Measurements from ENCODE around the gene FOXJ3.

The FOXJ3 gene

DNA sequence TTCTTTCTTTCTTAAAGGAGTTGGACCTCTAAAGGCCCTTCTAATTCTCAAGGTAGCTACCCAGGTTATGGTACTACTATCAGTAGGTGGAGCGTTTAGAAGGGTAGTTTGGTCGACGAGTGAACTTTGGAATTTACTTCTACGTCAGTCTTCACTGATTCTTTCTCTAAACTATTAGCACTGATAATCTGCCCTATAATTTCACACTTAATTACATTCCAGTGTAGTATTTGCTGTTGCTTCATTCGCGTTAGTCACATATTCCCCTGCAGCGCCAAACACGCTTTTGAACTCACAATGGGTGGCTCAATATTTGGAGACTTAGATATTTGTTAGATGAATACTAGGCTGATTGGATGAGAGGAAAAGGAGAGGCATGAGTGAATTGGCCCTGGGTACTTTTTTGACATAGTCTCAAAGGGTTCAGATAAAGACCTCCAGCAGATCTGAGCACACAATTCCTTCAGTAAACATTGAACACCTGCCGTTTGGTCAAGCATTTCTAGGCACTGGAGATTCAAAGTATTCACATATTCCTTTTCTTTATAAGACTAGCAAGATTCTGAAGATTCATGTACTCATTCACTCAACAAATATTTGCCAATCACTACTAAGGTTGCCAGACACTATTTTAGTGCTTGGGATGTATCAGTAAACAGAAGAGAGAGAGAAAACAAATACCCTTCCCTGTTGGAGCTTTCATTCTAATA lies 929 bp upstream of the FOXJ3 start:
- TF ChIP-seq POLR2A (IDR thresholded peaks at IDR 0.05; ENCODE audit: low read depth, low read length) (no peak), PAX5 (IDR thresholded peaks at IDR 0.05; ENCODE audit: insufficient read depth, low read length, severe bottlenecking) (no peak), TAF1 (IDR thresholded peaks at IDR 0.05; ENCODE audit: low read depth, low read length) (no peak), POU2F2 (IDR thresholded peaks at IDR 0.05; ENCODE audit: low read depth, low read length) (no peak)
- FAIRE-seq: peak; percentile 56
- DNase-seq (ENCODE audit: insufficient read length, low spot score): no peak

DNA sequence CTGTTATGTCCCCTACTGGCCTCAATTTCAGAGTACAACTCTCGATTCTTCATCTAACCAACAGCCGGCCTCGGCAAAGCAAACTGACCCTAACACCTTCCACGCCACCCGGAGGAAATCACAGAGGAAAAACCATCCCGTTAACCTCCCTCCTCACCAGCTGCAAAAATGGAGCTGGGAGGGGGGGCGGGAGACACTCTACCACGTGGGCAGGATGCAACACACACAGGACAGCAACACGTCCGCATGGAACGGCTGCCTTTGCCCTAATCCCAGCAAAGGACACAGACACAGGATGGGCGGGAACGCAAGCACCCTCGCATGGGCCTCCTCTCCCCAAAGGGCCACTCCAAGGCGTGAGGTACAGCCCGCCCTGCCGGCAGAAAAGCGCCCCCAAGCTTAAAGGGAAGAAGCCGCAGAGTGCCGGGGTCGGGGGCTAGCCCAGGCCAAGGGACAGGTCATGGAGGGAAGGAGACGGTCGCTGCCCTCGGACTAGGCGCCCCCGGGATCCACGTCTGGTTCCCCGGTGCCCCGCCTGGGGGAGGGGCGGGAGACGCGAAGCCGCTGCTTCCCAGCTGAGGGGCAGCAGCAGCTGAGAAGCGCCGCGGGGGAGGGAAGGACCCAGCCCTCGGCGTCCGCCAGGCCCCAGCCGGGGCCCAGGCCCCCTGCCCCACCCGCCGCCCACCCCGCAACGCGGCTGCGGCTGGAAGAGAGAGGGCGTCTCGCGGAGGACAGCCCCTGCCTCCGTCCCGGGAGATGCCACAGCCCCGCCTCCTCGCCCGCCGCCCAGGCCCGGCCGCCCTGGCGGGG lies 590 bp downstream of the FOXJ3 start:
- DNase-seq (ENCODE audit: insufficient read length, low spot score): peak; percentile 29
- peak; percentile 41 for FAIRE-seq
- TF ChIP-seq POU2F2 (IDR thresholded peaks at IDR 0.05; ENCODE audit: low read depth, low read length) (no peak), POLR2A (IDR thresholded peaks at IDR 0.05; ENCODE audit: low read depth, low read length) (no peak)

DNA sequence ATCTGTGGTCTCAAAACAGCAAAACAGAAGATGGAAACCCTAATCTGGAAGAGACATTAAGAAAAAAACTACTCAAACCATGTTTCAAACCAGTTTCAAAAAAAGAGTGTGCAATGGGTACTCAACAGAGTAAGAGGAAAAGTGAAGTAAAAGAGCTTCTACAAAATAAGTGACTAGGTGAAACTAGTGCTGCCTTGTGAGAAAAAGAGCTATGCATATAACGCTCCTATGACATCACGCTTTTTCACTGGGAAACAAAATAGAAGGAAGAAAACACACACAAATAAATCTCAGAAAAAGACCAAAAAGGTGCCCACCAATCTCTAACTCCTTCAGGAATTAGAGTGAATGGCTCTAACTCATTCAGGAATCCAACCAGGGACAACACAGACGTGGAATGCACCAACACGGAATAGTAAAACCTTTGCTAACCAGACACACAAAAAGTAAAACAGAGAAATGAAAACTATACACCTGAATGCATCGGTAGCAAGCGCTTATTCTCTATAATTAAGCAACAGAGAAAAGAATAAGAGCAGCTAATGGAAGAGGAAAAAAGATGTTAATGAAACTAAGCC lies 1.3 kb downstream of the FOXJ3 start:
- FAIRE-seq (peak; percentile 75), DNase-seq (ENCODE audit: insufficient read length, low spot score) (no peak)
- TF ChIP-seq SPI1 (IDR thresholded peaks at IDR 0.05; ENCODE audit: low read depth, low read length) (no peak), PAX5 (IDR thresholded peaks at IDR 0.05; ENCODE audit: insufficient read depth, low read length, severe bottlenecking) (no peak), POU2F2 (IDR thresholded peaks at IDR 0.05; ENCODE audit: low read depth, low read length) (no peak), TAF1 (IDR thresholded peaks at IDR 0.05; ENCODE audit: low read depth, low read length) (no peak), POLR2AphosphoS5 (IDR thresholded peaks at IDR 0.05; ENCODE audit: low read depth, low read length) (no peak), POLR2A (IDR thresholded peaks at IDR 0.05; ENCODE audit: low read depth, low read length) (no peak)

DNA sequence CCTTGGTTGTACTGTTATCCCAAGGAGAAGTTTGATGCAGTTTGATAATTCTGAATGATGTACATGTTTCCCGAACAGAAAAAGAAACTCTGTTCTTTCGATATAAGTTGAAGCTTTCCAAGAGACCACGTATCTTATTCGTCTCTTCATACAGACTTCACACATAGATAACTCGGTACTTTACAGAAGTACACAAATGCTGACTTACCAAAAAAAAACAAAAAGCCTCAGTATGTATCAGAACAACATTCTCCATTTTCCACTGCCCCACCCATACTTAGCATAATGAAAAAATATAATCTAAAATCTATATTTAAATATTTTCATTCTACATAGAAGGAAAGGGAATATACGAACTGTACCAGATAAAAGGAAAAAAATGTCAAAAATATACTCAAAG lies 2.2 kb downstream of the FOXJ3 start:
- FAIRE-seq (no peak), DNase-seq (ENCODE audit: insufficient read length, low spot score) (no peak)
- TF ChIP-seq SPI1 (IDR thresholded peaks at IDR 0.05; ENCODE audit: low read depth, low read length) (no peak), TAF1 (IDR thresholded peaks at IDR 0.05; ENCODE audit: low read depth, low read length) (no peak), POLR2A (IDR thresholded peaks at IDR 0.05; ENCODE audit: low read depth, low read length) (no peak), PAX5 (IDR thresholded peaks at IDR 0.05; ENCODE audit: insufficient read depth, low read length, severe bottlenecking) (no peak), POLR2AphosphoS5 (IDR thresholded peaks at IDR 0.05; ENCODE audit: low read depth, low read length) (no peak), POU2F2 (IDR thresholded peaks at IDR 0.05; ENCODE audit: low read depth, low read length) (no peak)

DNA sequence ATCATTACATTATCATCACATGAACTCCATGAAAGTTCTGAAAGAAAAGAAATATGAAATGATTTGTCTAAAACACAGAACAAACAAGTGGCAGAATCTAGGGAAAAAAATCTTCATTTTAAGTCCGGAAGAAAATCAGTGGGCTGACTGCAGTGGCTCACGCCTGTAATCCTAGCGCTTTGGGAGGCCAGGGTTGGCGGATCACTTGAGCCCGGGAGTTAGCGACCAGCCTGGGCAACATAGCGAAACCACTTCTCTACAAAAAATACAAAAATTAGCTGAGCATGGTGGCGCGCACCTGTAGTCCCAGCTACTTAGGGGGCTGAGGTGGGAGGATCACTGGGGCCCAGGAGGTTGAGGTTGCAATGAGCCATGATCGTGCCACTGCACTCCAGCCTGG lies 4.8 kb downstream of the FOXJ3 start:
- FAIRE-seq (no peak), DNase-seq (ENCODE audit: insufficient read length, low spot score) (no peak)
- no peak for TF ChIP-seq TAF1 (IDR thresholded peaks at IDR 0.05; ENCODE audit: low read depth, low read length)
- no peak for TF ChIP-seq SPI1 (IDR thresholded peaks at IDR 0.05; ENCODE audit: low read depth, low read length)

DNA sequence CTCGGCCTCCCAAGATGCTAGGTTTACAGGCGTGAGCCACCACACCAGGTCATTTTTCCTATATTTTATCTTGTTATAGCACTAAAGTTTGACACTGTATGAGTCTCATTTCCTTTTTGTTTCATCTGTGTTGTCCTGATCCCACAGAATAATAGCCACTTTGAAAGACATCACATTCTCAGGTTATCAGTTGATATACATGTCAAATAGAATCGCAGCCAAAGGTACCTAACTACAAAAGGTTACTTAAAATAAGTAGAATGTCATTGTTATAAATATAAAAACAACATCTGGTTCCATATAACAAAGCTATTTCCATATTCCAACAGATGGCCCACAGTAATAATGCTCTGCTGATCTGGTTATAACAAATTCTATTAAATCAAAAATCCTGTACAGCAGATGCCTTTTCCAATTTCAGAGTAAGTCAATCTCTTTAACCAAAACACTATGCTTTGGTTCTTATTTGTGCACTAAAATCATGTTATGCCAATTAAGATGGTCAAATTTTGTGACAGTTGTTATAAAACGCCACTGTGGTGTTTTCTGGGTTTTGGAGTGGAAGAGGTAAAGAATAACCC lies 6.0 kb downstream of the FOXJ3 start:
- no peak for FAIRE-seq
- TF ChIP-seq POU2F2 (IDR thresholded peaks at IDR 0.05; ENCODE audit: low read depth, low read length) (no peak), PAX5 (IDR thresholded peaks at IDR 0.05; ENCODE audit: insufficient read depth, low read length, severe bottlenecking) (no peak), POLR2AphosphoS5 (IDR thresholded peaks at IDR 0.05; ENCODE audit: low read depth, low read length) (no peak), POLR2A (IDR thresholded peaks at IDR 0.05; ENCODE audit: low read depth, low read length) (no peak), SPI1 (IDR thresholded peaks at IDR 0.05; ENCODE audit: low read depth, low read length) (no peak), TAF1 (IDR thresholded peaks at IDR 0.05; ENCODE audit: low read depth, low read length) (no peak)
- no peak for DNase-seq (ENCODE audit: insufficient read length, low spot score)

DNA sequence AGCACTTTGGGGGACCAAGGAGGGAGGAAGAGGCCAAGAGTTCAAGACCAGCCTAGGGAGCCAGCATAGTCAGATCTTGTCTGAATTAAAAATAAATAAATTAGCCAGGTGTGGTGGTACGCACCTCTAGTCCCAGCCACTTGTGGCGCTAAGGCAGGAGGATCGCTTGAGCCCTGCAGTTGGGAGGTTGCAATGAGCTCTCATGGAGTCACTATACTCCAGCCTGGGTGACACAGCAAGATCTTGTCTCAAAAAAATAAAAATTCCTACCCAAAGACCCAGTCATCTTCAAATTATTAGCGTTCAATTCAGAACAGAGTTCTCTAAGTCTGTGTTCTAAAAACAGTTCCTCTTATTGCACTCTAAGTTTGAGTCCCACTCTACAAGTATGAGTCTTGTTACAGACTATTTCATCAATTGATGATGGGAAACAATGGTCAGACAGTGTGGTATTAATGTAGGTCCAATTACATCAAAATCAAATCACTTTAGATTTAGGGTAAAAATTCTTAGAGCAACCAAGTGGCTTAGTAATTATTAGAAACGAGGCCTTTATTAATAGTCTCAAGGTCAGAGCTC lies 6.9 kb downstream of the FOXJ3 start:
- no peak for DNase-seq (ENCODE audit: insufficient read length, low spot score)
- TF ChIP-seq TAF1 (IDR thresholded peaks at IDR 0.05; ENCODE audit: low read depth, low read length): no peak
- TF ChIP-seq POLR2A (IDR thresholded peaks at IDR 0.05; ENCODE audit: low read depth, low read length): no peak
- TF ChIP-seq SPI1 (IDR thresholded peaks at IDR 0.05; ENCODE audit: low read depth, low read length): peak; percentile 20; the same call in 1 of the 2 replicates
- TF ChIP-seq POU2F2 (IDR thresholded peaks at IDR 0.05; ENCODE audit: low read depth, low read length): no peak
- FAIRE-seq: no peak

DNA sequence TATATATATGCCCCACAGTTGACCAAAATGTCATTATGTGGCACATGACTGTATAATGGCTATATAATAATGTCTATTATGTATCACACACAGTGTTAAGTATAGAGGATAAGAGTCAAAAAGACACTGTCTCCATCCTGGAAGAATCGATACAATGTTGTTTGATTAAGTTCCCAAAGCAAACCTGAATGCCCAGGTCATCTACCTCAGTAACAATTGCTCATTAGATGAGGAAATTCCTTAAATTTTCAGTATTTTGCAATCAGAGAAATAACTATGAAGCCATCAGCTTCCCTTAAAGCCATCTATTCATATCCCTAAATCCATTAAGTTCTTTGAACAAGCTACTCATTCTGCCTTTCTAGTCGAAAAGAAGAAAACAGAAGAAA lies 10.0 kb downstream of the FOXJ3 start:
- DNase-seq (ENCODE audit: insufficient read length, low spot score) (no peak), FAIRE-seq (no peak)
- TF ChIP-seq POLR2A (IDR thresholded peaks at IDR 0.05; ENCODE audit: low read depth, low read length) (no peak), SPI1 (IDR thresholded peaks at IDR 0.05; ENCODE audit: low read depth, low read length) (no peak), TAF1 (IDR thresholded peaks at IDR 0.05; ENCODE audit: low read depth, low read length) (no peak), POU2F2 (IDR thresholded peaks at IDR 0.05; ENCODE audit: low read depth, low read length) (no peak), POLR2AphosphoS5 (IDR thresholded peaks at IDR 0.05; ENCODE audit: low read depth, low read length) (no peak), PAX5 (IDR thresholded peaks at IDR 0.05; ENCODE audit: insufficient read depth, low read length, severe bottlenecking) (no peak)

DNA sequence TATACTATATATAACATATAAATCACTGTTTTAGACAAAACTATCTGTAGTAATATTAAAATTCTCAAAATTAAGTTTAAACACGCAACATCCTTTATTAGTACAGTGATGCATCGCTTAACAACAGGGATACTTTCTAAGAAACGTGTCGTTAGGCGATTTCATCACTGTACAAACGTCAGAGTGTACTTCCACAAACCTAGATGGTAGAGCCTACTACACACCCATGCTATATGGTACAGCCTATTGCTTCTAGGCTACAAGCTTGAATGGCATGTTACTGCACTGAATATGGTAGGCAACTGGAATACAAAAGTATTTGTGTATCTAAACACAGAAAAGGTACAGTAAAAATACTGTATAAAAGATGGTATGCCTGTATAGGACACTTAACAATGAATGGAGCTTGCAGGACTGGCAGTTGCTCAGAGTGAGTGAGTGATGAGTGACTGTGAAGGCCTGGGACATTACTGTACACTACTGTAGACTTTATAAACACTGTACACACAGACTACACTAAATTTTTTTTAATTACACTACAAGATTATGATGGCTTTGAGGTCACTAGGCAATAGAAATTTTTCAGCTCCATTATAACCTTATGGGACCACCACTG lies 10.5 kb downstream of the FOXJ3 start:
- FAIRE-seq: peak; percentile 45
- no peak for DNase-seq (ENCODE audit: insufficient read length, low spot score)
- no peak for TF ChIP-seq PAX5 (IDR thresholded peaks at IDR 0.05; ENCODE audit: insufficient read depth, low read length, severe bottlenecking)
